Stimulated activated CD4-positive, alpha-beta T cell treated with anti-CD3 and anti-CD28 coated beads, Interleukin-15, amount 100 ng/mL, for 24 hours (primary cell): ENCODE results near the gene ABHD12.
A peak's percentile ranks its signal among the peaks of the same experiment; 100 is the strongest.
"Not testable (repeated sequence)": the region's sequence is repeated elsewhere in the genome, so short reads cannot be mapped to it uniquely, and the experiment has no call there.

Experiments used
- DNase-seq: peaks from one replicate; pipeline ENCODE4 v3.0.0-alpha.2; 2020

The ABHD12 gene

DNA sequence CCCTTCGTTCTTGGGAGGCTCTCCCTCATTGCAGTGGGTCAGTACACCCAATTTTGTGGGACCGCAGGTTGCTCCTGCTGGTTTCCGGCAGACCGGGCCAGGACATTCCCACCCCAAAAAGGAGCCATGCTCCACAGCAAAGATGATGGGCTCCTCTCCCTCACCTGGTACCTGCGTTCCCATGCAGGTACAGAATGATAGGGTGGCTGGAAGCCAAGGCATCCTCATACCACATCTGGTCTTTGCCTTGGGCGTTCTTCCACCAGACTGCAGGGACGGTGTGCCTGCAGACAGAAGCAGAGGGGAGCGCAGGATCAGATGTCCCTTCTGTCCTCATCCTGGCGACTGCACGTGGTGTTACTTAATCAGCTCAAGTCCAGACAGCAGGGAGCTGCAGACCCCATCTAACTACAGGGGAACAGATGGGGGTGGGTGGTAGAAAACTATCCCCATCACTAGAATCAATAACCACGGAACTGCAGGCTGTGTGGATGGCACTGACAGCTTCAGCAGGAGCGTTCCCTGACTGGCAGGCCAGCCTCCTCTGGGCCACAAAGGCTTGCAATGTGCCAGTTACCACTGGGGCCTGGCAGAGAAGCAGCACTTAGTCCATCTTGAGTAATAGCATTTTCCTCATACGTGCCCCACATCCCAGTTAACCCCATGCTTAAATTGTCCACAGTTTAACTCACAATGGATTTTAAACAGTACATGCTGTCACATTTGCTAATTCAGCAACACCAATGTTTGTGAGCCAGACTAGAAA lies 70.4 kb downstream of the ABHD12 start:
- no peak for DNase-seq

DNA sequence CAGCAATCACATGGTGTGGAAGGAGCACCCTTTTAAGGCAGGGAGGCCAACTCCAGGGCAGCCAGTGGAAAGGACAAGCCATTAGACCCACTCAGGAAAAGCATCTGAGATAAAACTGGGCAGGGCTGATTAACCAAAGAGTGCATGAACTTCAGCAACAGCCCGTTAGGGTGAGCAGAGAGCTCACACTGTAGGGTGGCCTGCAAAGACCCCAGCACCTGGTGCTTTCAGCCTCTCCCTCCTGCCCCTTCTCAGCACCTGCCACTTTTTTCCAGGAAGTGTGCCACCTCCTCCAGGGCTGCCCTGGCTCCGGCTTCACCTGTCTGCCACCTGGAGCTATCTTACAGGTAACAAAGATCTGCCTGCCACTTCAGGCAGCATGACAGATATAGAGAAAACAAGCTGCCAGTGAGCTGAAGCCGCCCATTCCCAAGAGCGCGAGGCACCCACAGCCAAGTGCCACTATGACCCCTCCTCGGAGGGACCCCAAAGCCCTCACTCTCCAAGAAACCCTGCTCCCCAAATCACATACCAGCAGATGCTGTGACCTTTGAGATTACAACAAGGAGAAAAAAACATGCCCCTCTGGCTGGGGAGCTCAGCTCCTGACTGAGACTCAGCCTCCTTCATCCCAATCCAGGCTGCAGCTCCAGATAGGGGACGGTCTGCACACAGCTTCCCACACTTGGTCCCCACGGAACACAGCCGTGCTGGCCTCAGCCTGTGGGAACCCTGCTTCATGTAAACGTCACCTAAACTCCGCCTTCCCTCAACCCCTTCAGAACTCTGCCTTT lies 71.2 kb downstream of the ABHD12 start:
- no peak for DNase-seq

DNA sequence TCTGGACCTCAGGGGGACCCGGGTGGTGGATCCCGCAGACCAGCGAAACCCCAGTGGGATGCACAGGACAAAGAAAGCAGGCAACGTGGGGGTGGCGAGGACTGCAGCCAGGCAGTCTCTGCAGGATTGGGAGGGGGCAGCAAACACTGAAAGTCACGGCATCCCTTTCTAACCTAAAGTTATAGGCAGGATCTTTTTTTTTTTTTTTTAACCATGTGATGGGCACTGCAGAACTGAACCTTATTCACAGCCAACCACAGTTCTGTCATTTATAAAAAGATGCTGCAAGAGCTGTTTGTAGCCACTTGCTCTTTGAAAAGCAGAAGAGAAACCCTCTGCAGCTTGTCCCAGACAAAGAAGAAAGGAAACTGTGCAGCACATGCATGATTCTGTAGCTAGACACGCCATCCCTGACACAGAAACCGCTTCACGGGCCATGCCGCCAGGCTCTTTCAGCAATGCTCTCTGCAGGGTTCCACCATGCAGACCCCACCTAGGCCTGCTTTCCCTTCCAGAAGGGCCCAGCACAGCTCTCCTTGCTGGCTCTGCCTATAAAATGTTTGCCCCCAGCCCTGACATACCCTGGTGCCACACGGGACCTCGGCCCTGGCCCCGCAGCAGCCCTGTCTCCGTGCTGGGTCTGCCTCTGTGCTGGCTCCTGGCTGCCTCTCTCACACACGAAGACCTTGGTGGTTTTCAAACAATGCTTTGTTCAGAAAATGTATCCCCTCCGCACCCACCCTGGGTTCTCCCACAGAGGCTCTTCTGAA lies 72.0 kb downstream of the ABHD12 start:
- no peak for DNase-seq

DNA sequence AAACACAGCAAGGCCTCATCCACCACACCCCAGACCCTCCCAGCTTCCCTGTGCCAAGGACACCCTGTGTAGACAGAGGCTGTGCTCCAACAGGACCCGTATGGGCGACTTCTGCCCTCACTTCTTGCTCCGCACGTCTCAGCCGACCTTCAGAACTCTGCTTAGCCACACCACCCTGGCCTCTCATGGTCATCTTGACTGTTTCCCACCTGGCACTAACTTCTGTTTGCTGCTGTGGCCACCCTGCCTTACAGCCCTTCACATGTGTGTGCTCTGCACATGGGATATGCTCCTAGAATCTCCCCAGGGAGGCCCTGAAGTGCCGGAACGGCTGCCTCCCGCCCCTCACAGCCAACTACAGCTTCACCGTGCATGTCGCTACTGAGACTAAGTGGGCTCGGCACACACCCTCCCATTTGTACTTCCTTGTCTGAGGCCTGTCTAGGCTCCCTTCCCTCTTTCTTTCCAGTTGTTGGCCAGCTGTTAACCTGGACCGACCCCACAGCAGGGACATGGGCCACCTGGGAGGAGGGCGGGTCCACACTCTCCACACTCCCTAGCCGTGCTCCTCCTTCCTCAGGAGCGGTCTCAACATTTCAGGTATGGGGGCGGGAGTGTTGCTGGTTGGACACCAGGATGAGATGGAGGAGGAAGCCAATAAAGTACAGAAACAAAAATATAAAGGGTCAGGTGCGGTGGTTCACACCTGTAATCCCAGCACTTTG lies 73.1 kb downstream of the ABHD12 start:
- no peak for DNase-seq

DNA sequence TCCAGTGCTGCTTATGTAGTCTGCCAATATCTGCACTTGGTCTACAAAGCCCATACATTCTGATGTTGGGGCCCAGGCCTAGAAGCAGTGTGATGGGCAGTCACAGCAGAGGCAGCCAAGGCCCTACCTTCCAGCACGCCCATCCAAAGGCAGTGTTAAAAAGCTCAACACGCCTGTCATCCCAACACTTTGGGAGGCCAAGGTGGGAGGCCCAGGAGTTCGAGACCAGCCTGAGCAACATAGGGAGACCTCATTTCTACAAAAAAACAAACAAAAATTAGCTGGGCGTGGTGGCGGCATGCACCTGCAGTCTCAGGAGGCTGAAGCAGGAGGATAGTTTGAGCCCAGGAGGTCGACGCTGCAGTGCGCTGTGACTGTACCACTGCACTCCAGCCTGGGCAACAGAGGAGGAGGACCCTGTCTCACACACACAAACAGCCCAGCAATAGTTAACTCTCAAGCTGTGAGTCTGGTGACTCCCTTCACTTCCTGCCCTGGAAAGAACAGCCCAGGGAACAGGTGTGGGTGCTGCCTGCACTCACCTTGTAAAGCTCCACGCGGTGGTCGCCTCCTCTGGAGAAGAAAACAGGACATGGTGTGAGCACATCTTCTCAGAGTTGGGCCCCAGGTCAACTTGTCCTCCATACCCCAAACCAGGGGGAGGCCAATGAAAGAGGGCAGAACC lies 74.0 kb downstream of the ABHD12 start:
- no peak for DNase-seq

DNA sequence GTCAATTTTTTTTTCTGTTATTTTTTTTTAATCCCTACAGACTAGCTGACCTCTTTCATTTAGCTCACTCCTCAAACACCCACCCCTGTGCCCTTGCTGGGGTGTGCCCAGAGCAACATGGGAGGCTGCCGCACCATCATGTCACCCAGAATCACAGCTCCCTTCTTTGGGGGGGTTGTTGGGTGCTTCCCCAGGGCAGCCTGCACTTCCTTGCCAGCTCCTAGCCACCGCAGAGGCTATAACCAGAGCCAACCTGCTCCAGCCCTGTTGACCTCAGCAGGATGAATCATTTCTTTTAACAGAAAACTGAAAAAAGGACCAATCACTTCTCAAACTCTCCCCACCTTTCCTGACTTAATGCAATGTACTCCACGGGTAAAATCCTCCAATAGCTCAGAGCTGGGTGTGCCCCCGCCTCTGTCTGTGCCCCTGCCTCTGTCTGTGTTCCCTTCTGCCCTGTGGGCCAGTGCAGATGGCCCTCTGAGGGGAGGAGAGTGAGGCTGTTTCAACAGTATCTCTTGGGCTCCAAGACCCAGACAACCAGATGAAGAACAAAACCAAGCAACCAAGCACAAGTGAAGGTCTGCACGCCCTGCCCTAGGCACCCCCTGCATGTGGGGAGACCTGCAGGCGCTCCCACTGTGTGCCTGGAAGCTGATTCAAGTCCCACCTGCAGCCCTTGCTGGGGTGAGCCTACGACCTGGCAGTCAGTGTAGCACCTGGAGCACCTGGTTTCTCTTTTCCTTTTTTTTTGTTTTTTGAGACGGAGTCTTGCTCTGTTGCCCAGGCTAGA lies 75.0 kb downstream of the ABHD12 start:
- no peak for DNase-seq

DNA sequence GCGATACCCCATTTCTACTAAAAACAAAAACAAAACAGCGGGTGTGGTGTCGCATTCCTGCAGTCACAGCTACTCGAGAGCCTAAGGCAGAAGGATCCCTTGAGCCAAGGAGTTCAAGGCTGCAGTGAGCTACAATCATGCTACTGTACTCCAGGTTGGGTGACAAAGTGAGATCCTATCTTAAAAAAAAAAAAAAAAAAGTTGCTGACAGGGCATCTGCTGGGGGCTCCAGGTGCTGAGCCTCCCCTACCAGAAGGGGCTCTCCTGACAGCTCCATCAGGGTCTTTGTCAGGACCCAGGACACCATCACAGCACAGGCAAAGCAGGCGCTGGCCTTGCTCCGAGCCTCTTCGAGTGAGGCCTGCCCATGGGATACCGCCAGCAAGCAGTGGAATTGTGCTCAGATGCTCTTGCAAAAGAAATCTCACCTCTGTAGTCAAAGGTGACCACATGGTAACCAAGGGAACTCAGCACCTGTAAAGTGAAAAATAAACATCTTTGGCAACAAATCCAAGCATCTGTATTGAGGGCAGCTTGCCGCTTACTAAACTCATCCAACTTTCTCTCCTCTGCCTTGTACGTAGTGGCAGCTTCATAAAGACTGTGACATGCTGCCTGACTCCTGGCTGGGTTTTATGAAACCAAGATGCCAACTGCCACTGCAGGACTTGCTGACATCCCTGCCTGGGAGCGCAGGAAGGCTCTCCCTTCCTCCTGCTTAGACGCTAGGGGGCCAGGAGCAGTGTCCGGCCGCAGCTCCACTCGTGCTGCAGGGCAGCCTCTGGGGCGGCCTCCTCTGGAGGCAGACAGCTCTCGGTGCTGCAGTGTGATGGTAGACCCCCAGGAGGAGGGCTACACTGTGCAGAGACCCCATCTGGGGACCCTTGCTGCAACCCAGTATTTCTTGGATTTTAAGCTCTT lies 75.9 kb downstream of the ABHD12 start:
- DNase-seq, result no peak

DNA sequence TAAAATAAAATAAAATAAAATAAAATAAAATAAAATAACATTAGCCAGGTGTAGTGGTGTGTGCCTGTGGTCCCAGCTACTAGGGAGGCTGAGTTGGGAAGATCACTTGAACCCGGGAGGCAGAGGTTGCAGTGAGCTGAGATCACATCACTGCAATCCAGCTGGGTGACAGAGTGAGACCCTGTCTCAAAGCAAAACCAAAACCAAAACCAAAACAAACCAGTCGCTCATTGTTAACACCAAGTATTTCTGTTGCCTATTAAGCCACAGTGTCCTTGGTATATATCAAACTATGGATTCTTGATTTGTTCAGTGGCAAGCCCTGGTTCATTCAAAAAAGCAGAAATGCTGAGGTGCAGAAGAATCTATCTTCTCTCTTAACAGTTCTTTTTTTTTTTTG lies 77.0 kb downstream of the ABHD12 start:
- no peak for DNase-seq

DNA sequence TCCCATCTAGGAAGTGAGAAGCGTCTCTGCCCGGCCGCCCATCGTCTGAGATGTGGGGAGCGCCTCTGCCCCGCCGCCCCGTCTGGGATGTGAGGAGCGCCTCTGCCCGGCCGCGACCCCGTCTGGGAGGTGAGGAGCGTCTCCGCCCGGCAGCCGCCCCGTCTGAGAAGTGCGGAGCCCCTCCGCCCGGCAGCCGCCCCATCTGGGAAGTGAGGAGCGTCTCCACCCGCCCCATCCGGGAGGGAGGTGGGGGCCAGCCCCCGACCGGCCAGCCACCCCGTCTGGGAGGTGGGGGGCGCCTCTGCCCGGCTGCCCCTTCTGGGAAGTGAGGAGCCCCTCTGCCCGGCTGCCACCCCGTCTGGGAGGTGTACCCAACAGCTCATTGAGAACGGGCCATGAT lies 77.9 kb downstream of the ABHD12 start:
- not testable (repeated sequence) for DNase-seq

DNA sequence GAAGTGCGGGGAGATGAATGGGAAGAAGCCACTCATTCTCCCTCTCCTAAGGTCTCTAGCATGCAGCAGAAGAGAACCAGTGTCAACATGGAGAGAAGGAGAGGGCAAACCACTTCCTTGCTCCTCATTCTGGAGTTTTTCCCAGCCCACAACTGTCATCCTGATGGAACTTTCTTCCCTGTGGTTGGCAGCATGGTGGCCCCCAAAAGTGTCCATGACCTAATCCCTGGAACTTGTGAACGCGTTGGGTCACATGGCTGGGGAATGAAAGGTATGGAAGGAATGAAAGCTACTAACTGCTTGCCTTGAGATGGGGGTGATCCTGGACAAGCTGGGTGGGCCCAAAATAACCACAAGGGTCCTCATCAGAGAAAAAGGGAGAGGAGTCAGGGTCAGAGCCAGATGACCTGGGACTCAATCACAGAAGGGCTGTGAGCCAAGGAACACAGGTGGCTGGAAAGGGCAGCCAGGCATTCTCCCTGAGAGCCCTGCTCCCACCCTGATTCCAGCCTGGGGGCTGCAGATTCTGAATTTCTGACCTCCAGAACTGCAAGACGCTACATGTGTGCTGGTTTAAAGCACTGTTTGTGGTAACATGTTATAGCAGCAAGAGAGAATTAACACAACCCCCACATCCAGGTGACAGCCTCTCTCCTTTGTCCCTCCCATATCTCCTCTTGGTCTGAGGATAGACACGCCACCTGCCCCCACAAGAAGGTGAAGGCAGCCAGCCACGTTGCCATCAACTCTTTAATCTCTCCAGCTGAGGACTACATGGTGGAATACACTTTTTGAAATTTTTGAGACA lies 79.5 kb downstream of the ABHD12 start:
- DNase-seq, result no peak

DNA sequence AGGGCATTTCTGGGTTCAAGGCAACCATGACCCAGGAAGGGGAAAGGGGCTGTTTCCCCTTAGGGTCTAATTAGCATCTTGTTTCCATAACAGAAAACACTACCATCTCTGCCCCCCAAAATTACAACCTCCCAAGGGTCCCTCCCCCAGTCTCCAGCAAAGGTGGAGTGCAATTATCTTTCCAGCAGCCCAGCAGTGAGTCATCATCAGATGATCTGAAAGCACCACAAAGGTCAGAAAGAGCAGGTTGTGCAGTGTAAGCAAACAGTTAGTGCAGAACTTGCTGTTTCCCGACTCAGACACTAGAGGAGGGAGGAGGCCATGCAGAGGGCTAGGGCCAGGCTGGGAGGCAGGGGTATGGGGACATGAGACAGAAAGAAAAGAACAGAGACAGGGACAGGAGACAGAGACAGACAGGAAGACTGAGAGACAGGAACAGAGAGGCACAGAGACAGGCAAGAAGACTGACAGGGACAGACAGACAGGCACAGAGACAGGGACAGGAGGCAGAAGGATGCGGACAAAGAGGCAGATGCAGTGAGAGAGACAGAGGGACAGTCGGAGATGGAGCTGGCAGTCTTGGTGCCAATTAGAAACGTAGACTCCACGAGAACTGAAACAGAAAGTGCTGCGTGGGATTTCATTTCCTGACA lies 80.2 kb downstream of the ABHD12 start:
- peak; percentile 67 for DNase-seq

DNA sequence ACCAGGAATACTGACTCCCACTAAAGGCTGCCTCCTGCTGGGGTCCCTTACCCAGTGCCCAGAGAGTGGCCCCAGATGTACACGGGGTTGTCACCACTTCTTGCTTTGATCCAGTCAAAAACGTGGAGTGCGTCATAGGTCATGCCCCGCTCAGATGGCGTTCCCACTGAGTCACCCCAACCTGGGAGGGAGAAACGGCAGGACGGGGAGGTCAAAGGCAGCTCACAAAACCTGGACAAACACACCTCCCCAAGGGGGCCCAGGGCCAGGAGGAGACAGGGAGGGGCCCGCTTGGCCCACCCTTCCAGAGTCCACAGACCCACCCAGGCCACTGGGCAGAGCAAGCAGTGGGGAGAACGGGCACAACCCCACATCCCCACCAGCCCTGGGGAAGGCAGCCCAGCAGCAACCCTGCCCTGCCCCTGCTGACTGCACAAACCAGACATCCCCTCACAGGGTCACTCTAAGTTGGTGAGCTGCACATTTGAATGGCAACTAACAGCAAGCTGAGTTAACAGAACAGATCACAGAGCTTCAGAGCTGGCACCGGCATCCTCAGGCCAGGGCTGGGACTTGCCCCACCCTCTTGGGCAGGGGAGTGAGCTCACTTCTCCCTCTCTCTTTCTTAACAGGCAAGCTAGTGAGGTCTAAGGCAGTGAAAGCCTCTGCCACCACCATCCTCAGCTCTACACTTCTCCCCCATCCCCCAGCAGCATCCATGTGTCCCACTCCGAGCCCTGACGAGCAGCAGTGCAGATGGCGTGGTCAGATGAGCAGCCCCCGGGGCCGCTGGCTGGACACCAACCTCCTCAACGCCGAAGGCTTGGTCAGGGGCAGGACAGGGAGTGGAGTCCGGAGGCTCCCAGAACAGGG lies 81.0 kb downstream of the ABHD12 start:
- DNase-seq, result no peak

DNA sequence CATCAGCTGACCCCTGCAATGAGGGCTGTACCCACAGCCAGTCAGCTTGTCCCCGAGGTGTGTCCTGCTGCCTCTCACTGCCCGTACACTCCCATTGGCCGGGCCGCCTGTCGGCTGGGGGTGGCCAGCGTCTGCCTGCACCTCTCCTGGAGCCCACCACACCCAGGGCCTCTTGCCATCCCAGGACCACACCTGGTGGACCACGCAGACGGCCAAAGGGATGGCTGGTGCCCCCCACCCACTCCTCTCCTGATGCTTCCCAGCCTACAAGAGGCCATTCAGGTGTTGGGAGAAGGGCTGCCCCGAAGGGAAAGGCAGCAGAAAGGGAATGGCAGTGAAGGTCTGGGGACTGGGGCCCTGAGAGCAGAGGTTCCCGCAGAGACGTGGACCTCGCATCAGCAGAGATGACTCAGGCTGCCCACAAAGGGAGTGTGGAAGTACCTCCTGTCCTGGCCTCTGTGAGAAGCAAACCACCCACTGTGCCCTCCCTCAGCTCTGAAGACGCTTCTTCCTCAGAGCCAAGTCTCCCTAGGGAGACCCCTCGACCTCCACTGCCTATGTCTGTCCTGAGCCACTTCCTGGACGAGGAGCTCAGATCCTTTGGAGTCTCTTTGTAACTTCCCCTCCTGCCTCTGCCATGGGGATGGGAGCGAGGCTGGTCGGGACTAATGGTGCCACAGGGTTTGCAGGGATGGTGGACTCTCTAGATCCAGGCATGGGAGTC lies 81.8 kb downstream of the ABHD12 start:
- DNase-seq, result no peak

DNA sequence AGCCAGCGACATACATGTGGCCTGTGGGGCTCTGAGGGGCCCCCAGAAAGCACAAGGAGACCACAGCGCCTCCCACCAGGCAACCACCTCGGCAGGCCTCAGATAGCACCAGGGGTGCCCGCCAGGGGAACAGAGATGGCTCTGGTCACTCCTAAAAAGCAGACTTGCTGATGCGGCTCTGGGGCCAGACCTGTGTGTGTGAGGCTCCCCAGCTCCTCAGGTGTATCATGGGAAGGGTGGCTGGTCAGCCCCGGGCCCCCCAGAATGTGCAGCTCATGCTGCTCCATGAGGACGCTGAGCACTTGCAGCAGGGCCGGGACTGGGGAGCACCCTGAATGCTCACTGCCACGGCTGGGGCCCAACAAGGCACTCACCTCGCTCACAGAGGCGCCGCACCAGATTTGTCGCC lies 82.5 kb downstream of the ABHD12 start:
- DNase-seq, result no peak

DNA sequence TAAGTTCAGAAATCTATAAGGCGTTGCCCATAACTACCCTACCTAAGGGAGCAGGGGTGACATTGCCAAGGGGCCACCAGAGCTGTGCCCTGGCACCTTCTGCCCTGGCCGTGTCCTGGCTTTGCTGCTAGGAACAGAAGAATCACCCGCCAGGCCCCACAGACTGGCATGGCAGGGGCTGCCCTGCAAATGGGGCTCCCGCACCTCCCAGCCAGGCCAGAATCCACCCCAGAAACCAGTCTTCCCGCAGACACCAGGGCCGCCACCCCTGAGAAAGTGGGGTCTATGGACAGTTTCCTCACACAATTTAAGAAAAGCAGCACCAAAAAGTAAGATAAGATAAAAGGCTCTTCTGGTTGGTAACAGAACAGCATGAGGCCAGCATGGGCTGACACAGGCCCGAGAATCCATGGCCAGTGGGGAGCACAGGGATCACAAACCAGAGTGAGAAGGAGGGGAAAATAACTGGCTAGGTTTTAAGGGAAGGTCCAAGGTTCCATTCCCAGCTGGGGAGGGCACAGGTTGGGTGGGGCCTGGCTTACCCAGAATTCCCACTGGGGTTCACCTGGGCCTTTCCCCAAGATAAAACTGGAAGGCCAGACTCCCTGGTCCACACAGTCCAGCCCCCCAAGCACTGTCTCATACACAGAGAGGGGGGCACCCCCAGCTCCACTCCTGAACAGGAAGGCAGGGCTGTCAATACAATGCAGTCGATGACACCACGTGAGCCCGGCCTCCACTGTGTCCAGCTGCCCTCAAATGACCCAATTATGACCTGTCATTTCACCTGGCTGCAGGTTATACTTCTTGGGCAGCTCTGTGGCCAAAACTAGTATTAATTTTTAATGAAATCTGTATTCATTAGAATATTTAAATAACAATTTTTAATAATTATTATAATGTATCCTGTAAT lies 83.4 kb downstream of the ABHD12 start:
- no peak for DNase-seq

DNA sequence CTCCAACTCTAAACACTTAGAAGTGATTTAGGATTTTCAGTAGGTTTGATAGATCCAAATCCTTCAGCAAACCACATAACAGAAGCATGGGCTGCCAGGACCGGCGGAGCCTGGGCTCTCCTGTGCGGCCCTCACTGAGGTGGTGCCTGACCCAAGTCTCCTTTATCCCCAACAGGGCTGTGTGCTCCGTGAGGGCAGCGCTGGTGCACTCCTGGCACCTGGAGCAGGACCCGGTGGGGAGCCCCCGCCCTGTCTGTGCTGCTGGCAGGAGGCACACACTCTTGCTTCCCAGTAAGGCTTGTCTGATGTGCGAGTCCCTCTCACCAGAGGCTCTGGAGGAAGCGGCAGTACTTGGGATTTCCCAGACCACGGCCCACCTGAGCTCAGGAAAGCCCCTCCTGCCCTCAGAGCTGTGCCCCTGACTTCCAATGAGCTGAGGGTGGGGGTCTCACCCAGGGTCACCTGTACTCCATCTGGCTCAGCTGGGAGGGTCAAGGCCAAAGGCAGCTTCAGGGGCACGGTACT lies 86.5 kb downstream of the ABHD12 start:
- no peak for DNase-seq
